IMR-90 (cell line): ENCODE results near the gene PCGF5. TPM values are rescaled to one million over a fixed set of nuclear protein-coding genes. Genes with fewer than 3 reads are reported as not detected.

ENCODE experiments used
- ATAC-seq: fragments of 200-7000 bp; cut with Tn5 transposase; 2 replicates; pipeline ENCODE4 v1.9.1; 2020; ENCODE audit warnings: low read depth, mild to moderate bottlenecking, moderate library complexity
- BruUV-seq: library from RNA; stranded (reverse); fragments of 400-500 nt; replicated peaks from 2 replicates; lab custom pipeline; 2021; lab: Mats Ljungman, UMichigan
- CTCF ChIA-PET: fragments of 300-600 bp; formaldehyde crosslinking; extraction: SDS; loops from one replicate; lab custom pipeline; 2021; ENCODE audit warnings: antibody characterized with exemption; lab: Yijun Ruan, JAX
- POLR2A ChIA-PET: fragments of 300-600 bp; sonication (Branson Sonifier 250); formaldehyde crosslinking; loops from one replicate; lab custom pipeline; 2022; ENCODE audit warnings: antibody characterized with exemption; ENCODE audit not compliant: unreplicated experiment; lab: Charles Lee
- DNase-seq: peaks from one replicate; pipeline ENCODE4 v3.0.0; 2013
- H2AFZ ChIP-seq: replicated peaks from 2 replicates; pipeline ENCODE3; 2013; ENCODE audit warnings: low read length, mild to moderate bottlenecking; ENCODE audit not compliant: poor library complexity
- H2AK5ac ChIP-seq: 2 replicates; pipeline ENCODE4 v1.6.1; 2013; ENCODE audit warnings: low read depth, low read length, inconsistent platforms
- H2AK9ac ChIP-seq: replicated peaks from 2 replicates; pipeline ENCODE3; 2013; ENCODE audit warnings: mild to moderate bottlenecking, low read depth, low read length, moderate library complexity; ENCODE audit not compliant: poor library complexity
- H2BK120ac ChIP-seq: 2 replicates; pipeline ENCODE4 v1.6.1; 2013; ENCODE audit warnings: low read depth, low read length, inconsistent platforms
- H2BK15ac ChIP-seq: 3 replicates; pipeline ENCODE4 v1.6.1; 2013; ENCODE audit warnings: low read depth, low read length, inconsistent platforms
- H2BK20ac ChIP-seq: 2 replicates; pipeline ENCODE4 v1.6.1; 2013; ENCODE audit warnings: low read depth, mild to moderate bottlenecking, inconsistent platforms, low read length, moderate library complexity
- H2BK5ac ChIP-seq: 2 replicates; pipeline ENCODE4 v1.6.1; 2013; ENCODE audit warnings: mild to moderate bottlenecking, low read depth, low read length, inconsistent platforms; ENCODE audit not compliant: poor library complexity, severe bottlenecking
- H3K14ac ChIP-seq: replicated peaks from 2 replicates; pipeline ENCODE4 v1.6.1; 2013; ENCODE audit warnings: low read depth, low read length, inconsistent platforms
- H3K18ac ChIP-seq: 2 replicates; pipeline ENCODE4 v1.6.1; 2013; ENCODE audit warnings: low read depth, low read length, control low read depth
- H3K23ac ChIP-seq: 2 replicates; pipeline ENCODE4 v1.6.1; 2013; ENCODE audit warnings: low read depth, low read length, inconsistent platforms
- H3K27ac ChIP-seq: 2 replicates; pipeline ENCODE4 v1.5.1; 2013; ENCODE audit warnings: mild to moderate bottlenecking, control low read depth, low read length; ENCODE audit not compliant: insufficient read depth
- H3K27me3 ChIP-seq: 2 replicates; pipeline ENCODE4 v1.6.1; 2013; ENCODE audit warnings: low read length; ENCODE audit not compliant: control insufficient read depth, insufficient read depth
- H3K36me3 ChIP-seq: 2 replicates; pipeline ENCODE4 v1.6.1; 2013; ENCODE audit warnings: low read length, mixed read lengths; ENCODE audit not compliant: control insufficient read depth, insufficient read depth
- H3K4ac ChIP-seq: 2 replicates; pipeline ENCODE4 v1.6.1; 2013; ENCODE audit warnings: low read depth, low read length, inconsistent platforms
- H3K4me1 ChIP-seq: 2 replicates; pipeline ENCODE4 v1.6.1; 2013; ENCODE audit warnings: low read length, mixed read lengths; ENCODE audit not compliant: control insufficient read depth, insufficient read depth
- H3K4me2 ChIP-seq: 2 replicates; pipeline ENCODE4 v1.6.1; 2013; ENCODE audit warnings: low read depth, mild to moderate bottlenecking, control low read depth, low read length, moderate library complexity
- H3K4me3 ChIP-seq: 2 replicates; pipeline ENCODE4 v1.5.1; 2013; ENCODE audit warnings: low read depth, mild to moderate bottlenecking, control low read depth, low read length, moderate library complexity; ENCODE audit not compliant: insufficient read depth
- H3K56ac ChIP-seq: 2 replicates; pipeline ENCODE4 v1.6.1; 2013; ENCODE audit warnings: low read length, inconsistent platforms; ENCODE audit not compliant: insufficient read depth; ENCODE audit errors: extremely low read depth
- H3K79me1 ChIP-seq, 2 experiments: 2 replicates each; pipeline ENCODE4 v1.6.1; 2013; ENCODE audit warnings: low read length in 2 of 2, inconsistent platforms in 1 of 2, low read depth in 1 of 2
- H3K9ac ChIP-seq: 2 replicates; pipeline ENCODE4 v1.6.1; 2013; ENCODE audit warnings: low read depth, low read length, control low read depth
- H3K9me1 ChIP-seq: 2 replicates; pipeline ENCODE4 v1.6.1; 2013; ENCODE audit warnings: low read length, inconsistent platforms; ENCODE audit not compliant: insufficient read depth
- H3K9me3 ChIP-seq: 2 replicates; pipeline ENCODE4 v1.6.1; 2013; ENCODE audit warnings: low read length; ENCODE audit not compliant: control insufficient read depth, insufficient read depth
- H4K20me1 ChIP-seq: 2 replicates; pipeline ENCODE4 v1.6.1; 2013; ENCODE audit warnings: low read length, inconsistent platforms; ENCODE audit not compliant: insufficient read depth
- H4K5ac ChIP-seq: 2 replicates; pipeline ENCODE4 v1.6.1; 2013; ENCODE audit warnings: mild to moderate bottlenecking, low read depth, low read length, control low read depth
- H4K8ac ChIP-seq, 2 experiments: 2 replicates each; pipeline ENCODE4 v1.6.1; 2013; ENCODE audit warnings: low read depth in 2 of 2, low read length in 2 of 2, control low read depth in 1 of 2, inconsistent platforms in 1 of 2
- H4K91ac ChIP-seq: 2 replicates; pipeline ENCODE4 v1.6.1; 2013; ENCODE audit warnings: low read depth, low read length, inconsistent platforms; ENCODE audit not compliant: insufficient read depth
- BHLHE40 ChIP-seq: fragments of 150-350 bp; IDR thresholded peaks from 2 replicates; pipeline ENCODE4 v1.6.1; 2016; ENCODE audit warnings: mild to moderate bottlenecking, low read depth, low read length
- CTCF ChIP-seq: conservative IDR thresholded peaks from 2 replicates; pipeline ENCODE4 v1.5.1; 2012; ENCODE audit warnings: mild to moderate bottlenecking, low read depth, low read length, improper control_type of control experiment
- ELK1 ChIP-seq: fragments of 150-350 bp; IDR thresholded peaks from 2 replicates; pipeline ENCODE4 v1.6.1; 2016; ENCODE audit warnings: low read depth, mild to moderate bottlenecking, low read length, moderate library complexity, borderline replicate concordance
- FOS ChIP-seq: fragments of 150-350 bp; IDR thresholded peaks from 2 replicates; pipeline ENCODE4 v1.6.1; 2016; ENCODE audit warnings: low read depth, low read length
- MAFK ChIP-seq: IDR thresholded peaks from 2 replicates; pipeline ENCODE4 v1.6.1; 2012; ENCODE audit warnings: low read depth, low read length, improper control_type of control experiment
- MAZ ChIP-seq: IDR thresholded peaks from 2 replicates; pipeline ENCODE4 v1.6.1; 2012; ENCODE audit warnings: low read depth, mild to moderate bottlenecking, low read length, improper control_type of control experiment, moderate library complexity, borderline replicate concordance
- POLR2A ChIP-seq: IDR thresholded peaks from 2 replicates; pipeline ENCODE4 v1.6.1; 2012; ENCODE audit warnings: mild to moderate bottlenecking, low read depth, low read length
- RAD21 ChIP-seq: IDR thresholded peaks from 2 replicates; pipeline ENCODE4 v1.6.1; 2012; ENCODE audit warnings: low read length, improper control_type of control experiment
- RCOR1 ChIP-seq: IDR thresholded peaks from 2 replicates; pipeline ENCODE4 v1.6.1; 2012; ENCODE audit warnings: mild to moderate bottlenecking, low read length, improper control_type of control experiment; ENCODE audit not compliant: insufficient replicate concordance
- SMC3 ChIP-seq: fragments of 150-350 bp; IDR thresholded peaks from 2 replicates; pipeline ENCODE4 v1.6.1; 2016; ENCODE audit warnings: low read depth, mild to moderate bottlenecking, antibody characterized with exemption, low read length, moderate library complexity
- USF2 ChIP-seq: fragments of 150-350 bp; IDR thresholded peaks from 2 replicates; pipeline ENCODE4 v1.6.1; 2017; ENCODE audit warnings: mild to moderate bottlenecking, antibody characterized with exemption, low read length, low read depth
- WGBS, 2 experiments: methylation state at CpG; one replicate each; pipeline versions ENCODE4 v1.1.5 to v1.1.7; 2013; ENCODE audit warnings: missing lambda C conversion rate in 2 of 2; ENCODE audit not compliant: insufficient read length in 1 of 2; ENCODE audit errors: extremely low coverage in 2 of 2; 5-methylcytosine and 5-hydroxymethylcytosine counted together
- dilution Hi-C: fragments of 300-500 bp; cut with HindIII; formaldehyde crosslinking; loops from one replicate; pipeline ENCODE4 v1.14.3; 2018; ENCODE audit warnings: low sequenced_read_pairs; ENCODE audit not compliant: unreplicated experiment
- in situ Hi-C: fragments of 300-500 bp; cut with MboI; formaldehyde crosslinking; loops from 3 replicates; pipeline ENCODE4 v1.14.3; 2019; ENCODE audit warnings: low sequenced_read_pairs, inconsistent platforms, mixed read lengths
- intact Hi-C: fragments of 100-400 bp; cut with micrococcal nuclease; formaldehyde crosslinking; loops from 2 replicates; pipeline ENCODE4 v1.10.0; 2022
- polyA plus RNA-seq, 3 experiments: library from polyadenylated mRNA; depleted of rRNA; stranded (reverse); fragments of >200 nt; gene quantifications; 2 replicates each; pipeline ENCODE4 v1.2.3, GENCODE V29; 2012; ENCODE audit warnings: low replicate concordance in 1 of 3
- total RNA-seq: library from RNA; depleted of rRNA; stranded (reverse); fragments of >200 nt; gene quantifications from 2 replicates; pipeline ENCODE4 v1.2.3, GENCODE V29; 2012

The PCGF5 gene
- total and polyA plus RNA-seq, 2 of the 4 experiments (the other 2 are of a cell fraction): 9.0 to 18.1 TPM

DNA sequence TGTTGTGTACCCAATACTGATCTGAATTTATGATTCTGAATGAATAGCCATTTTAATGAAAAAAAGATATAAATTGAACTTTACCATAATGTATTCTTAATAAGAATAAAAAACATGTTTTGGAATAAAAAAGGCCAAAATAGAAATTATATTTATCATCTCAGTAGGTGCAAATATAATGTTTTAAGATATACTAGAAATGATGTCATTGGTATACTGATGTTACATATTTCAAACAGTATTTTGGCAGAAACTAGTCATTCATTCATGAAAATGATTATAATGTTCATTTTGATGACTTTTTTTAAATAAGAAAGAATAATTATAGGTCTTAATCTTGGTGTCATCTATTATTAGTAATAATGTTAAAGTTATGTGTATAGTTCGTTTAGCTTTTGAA, 9.2 kb downstream of the PCGF5 start:
- H4K8ac ChIP-seq: no peak overlapping the region
- no peak for DNase-seq
- no TSS peak for BruUV-seq
- peaks cover 4% of the 10 kb centered on the region; the same call in 1 of the 2 replicates for H3K36me3 ChIP-seq
- H3K18ac ChIP-seq: no peak overlapping the region
- no peak overlapping the region for H2AK5ac ChIP-seq
- no peaks in the 10 kb centered on the region for H4K20me1 ChIP-seq
- H3K23ac ChIP-seq: no peak overlapping the region
- H3K14ac ChIP-seq: no peak overlapping the region
- no peak overlapping the region for H4K5ac ChIP-seq
- no peak overlapping the region for H2BK120ac ChIP-seq
- no peak overlapping the region for H2BK5ac ChIP-seq
- no peak overlapping the region for H3K4ac ChIP-seq
- 100% methylated on average over 1 of the region's 1 CpG; no CpG with 5 or more reads in 1 of the 2 experiments for WGBS, 2 experiments
- dilution Hi-C loops (no loop called here), in situ Hi-C loops (no loop called here), intact Hi-C loops (no loop called here)
- ChIA-PET POLR2A (no interaction called here), CTCF (no interaction called here)
- no peak for ATAC-seq
- no peaks in the 10 kb centered on the region for H3K9me3 ChIP-seq
- no peaks in the 10 kb centered on the region for H3K4me1 ChIP-seq
- H3K9ac ChIP-seq: no peak overlapping the region
- 0 out of 2 replicates have a peak, but pooled peaks cover 2% of the 10 kb centered on the region for H3K9me1 ChIP-seq
- no peak overlapping the region for H2BK15ac ChIP-seq
- no peak overlapping the region for H2AK9ac ChIP-seq
- H3K79me1 ChIP-seq: peaks cover 23 to 37% of the 10 kb centered on the region in 2 experiments
- H3K27me3 ChIP-seq: no peaks in the 10 kb centered on the region
- no peak overlapping the region for H3K27ac ChIP-seq
- no peak overlapping the region for H4K91ac ChIP-seq
- no peak overlapping the region for H3K56ac ChIP-seq
- no peak overlapping the region for H3K4me3 ChIP-seq
- H3K4me2 ChIP-seq: no peak overlapping the region
- no peak overlapping the region for H2AFZ ChIP-seq
- TF ChIP-seq MAZ (no peak), CTCF (no peak), SMC3 (no peak), BHLHE40 (no peak), RAD21 (no peak), RCOR1 (no peak), FOS (no peak), POLR2A (no peak), USF2 (no peak), MAFK (no peak), ELK1 (no peak)
- H2BK20ac ChIP-seq: no peak overlapping the region
